Right lobe of liver (tissue), 4 donors: ENCODE measurements around the gene C1orf116.

Experiments used
- CTCF ChIP-seq, 4 donors: fragments of 200-600 bp in 3 of 4; fragments of 450-650 bp in 1 of 4; IDR thresholded peaks; one replicate each; pipeline versions ENCODE4 v1.5.1 to v1.8.0; 2016 to 2022; ENCODE audit warnings: antibody characterized with exemption in 4 of 4, mild to moderate bottlenecking in 2 of 4
- POLR2A ChIP-seq: fragments of 450-650 bp; IDR thresholded peaks from one replicate; pipeline ENCODE4 v1.6.1; 2017; ENCODE audit warnings: antibody characterized with exemption, mild to moderate bottlenecking
- donor health status: DM: no; HTN: no; CAD: no.
- donor health status: DM: no; HTN: no; CAD: no.
- donor health status: DM: no; HTN: yes; CAD: no.

DNA sequence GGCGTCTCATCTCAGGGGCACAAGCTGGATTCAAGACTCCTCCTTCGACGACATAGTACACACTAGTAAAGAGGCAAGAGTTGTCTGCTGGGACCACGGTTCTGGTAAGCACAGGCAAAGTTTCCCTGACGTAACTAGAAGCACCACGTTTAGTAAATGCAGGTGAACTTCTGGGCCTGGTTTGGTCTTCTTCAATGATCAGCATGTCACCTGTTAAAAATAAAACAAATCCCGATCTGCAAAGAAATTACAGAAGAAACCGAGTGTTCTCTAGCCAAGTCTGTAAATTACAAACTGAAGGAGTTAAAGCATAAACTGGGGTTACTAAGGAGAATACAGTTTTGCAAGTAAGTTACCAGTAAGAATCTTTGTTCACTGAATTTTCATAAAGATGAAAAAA, 17.0 kb upstream of the C1orf116 start:
- TF ChIP-seq CTCF (IDR thresholded peaks at IDR 0.05) (no peak), POLR2A (no peak)
